T-helper 1 cell treated with Interleukin-12 subunit alpha and Interleukin-12 subunit beta and Interleukin-4 antibody, amounts not matched to agents 30 μg/mL and 1 μg/mL, for 36 hours (primary cell): ENCODE measurements around the gene HSBP1.

Source experiments
- H3K27ac Mint-ChIP-seq: one replicate; pipeline ENCODE4 v1.8.0; 2021; ENCODE audit warnings: mild to moderate bottlenecking, mixed read lengths
- H3K27me3 Mint-ChIP-seq: one replicate; pipeline ENCODE4 v1.8.0; 2021; ENCODE audit warnings: low read depth, mixed read lengths
- H3K36me3 Mint-ChIP-seq: one replicate; pipeline ENCODE4 v1.8.0; 2021; ENCODE audit warnings: low read depth, mixed read lengths
- H3K4me1 Mint-ChIP-seq: one replicate; pipeline ENCODE4 v1.8.0; 2021; ENCODE audit warnings: low read depth, mixed read lengths
- H3K4me3 Mint-ChIP-seq: one replicate; pipeline ENCODE4 v1.8.0; 2021; ENCODE audit warnings: mild to moderate bottlenecking, moderate library complexity, mixed read lengths
- H3K9me3 Mint-ChIP-seq: one replicate; pipeline ENCODE4 v1.8.0; 2021; ENCODE audit warnings: mixed read lengths

HSBP1 gene

GRCh38 chr16:83807710-83808572 is at the start of gene HSBP1:
TSS of gene HSBP1 (plus strand) at chr16:83807978. CDS start at chr16:83808077, 99 bp downstream.
- peak within 1 kb of the TSS; percentile 98 for H3K4me3 Mint-ChIP-seq
- peak within 1 kb of the TSS; percentile 91 for H3K27ac Mint-ChIP-seq
- H3K9me3 Mint-ChIP-seq, result no peaks in the 10 kb centered on the region
- peaks cover 18% of the 10 kb centered on the region for H3K36me3 Mint-ChIP-seq
- H3K27me3 Mint-ChIP-seq, result no peaks in the 10 kb centered on the region
- peaks cover 14% of the 10 kb centered on the region for H3K4me1 Mint-ChIP-seq

GRCh38 chr16:83762141-83762991 is 45.4 kb upstream of the HSBP1 start:
- H3K27me3 Mint-ChIP-seq, result no peaks in the 10 kb centered on the region
- no peaks in the 10 kb centered on the region for H3K36me3 Mint-ChIP-seq
- peaks cover 3% of the 10 kb centered on the region for H3K9me3 Mint-ChIP-seq
- H3K27ac Mint-ChIP-seq, result no peak overlapping the region
- no peaks in the 10 kb centered on the region for H3K4me1 Mint-ChIP-seq
- H3K4me3 Mint-ChIP-seq, result no peak overlapping the region

- H3K27me3 Mint-ChIP-seq, result no peaks in the 10 kb centered on the region
- H3K4me3 Mint-ChIP-seq, result no peak overlapping the region
- peaks cover 3% of the 10 kb centered on the region for H3K9me3 Mint-ChIP-seq
- no peaks in the 10 kb centered on the region for H3K36me3 Mint-ChIP-seq
- no peaks in the 10 kb centered on the region for H3K4me1 Mint-ChIP-seq
- no peak overlapping the region for H3K27ac Mint-ChIP-seq
Measured at GRCh38 chr16:83762992-83763358, 44.8 kb upstream of the HSBP1 start.

- H3K27me3 Mint-ChIP-seq, result no peaks in the 10 kb centered on the region
- H3K9me3 Mint-ChIP-seq, result no peaks in the 10 kb centered on the region
- no peak overlapping the region for H3K27ac Mint-ChIP-seq
- no peak overlapping the region for H3K4me3 Mint-ChIP-seq
- no peaks in the 10 kb centered on the region for H3K4me1 Mint-ChIP-seq
- no peaks in the 10 kb centered on the region for H3K36me3 Mint-ChIP-seq
Measured at GRCh38 chr16:83768986-83769385, 38.8 kb upstream of the HSBP1 start.

- Mint-ChIP-seq H3K4me3 (no peak overlapping the region), H3K9me3 (no peaks in the 10 kb centered on the region), H3K4me1 (no peaks in the 10 kb centered on the region), H3K27me3 (no peaks in the 10 kb centered on the region), H3K36me3 (no peaks in the 10 kb centered on the region), H3K27ac (no peak overlapping the region)
Measured at GRCh38 chr16:83769397-83770008, 38.3 kb upstream of the HSBP1 start.

- Mint-ChIP-seq H3K36me3 (no peaks in the 10 kb centered on the region), H3K9me3 (no peaks in the 10 kb centered on the region), H3K27ac (no peak overlapping the region), H3K4me3 (no peak overlapping the region), H3K4me1 (no peaks in the 10 kb centered on the region), H3K27me3 (peaks cover 7% of the 10 kb centered on the region)
Measured at GRCh38 chr16:83771306-83771942, 36.4 kb upstream of the HSBP1 start.

GRCh38 chr16:83772806-83773205 is 35.0 kb upstream of the HSBP1 start:
- Mint-ChIP-seq H3K9me3 (no peaks in the 10 kb centered on the region), H3K36me3 (no peaks in the 10 kb centered on the region), H3K27ac (no peak overlapping the region), H3K4me3 (no peak overlapping the region), H3K4me1 (no peaks in the 10 kb centered on the region), H3K27me3 (peaks cover 7% of the 10 kb centered on the region)

- no peak overlapping the region for H3K4me3 Mint-ChIP-seq
- no peaks in the 10 kb centered on the region for H3K36me3 Mint-ChIP-seq
- no peaks in the 10 kb centered on the region for H3K9me3 Mint-ChIP-seq
- H3K27me3 Mint-ChIP-seq, result peaks cover 7% of the 10 kb centered on the region
- no peaks in the 10 kb centered on the region for H3K4me1 Mint-ChIP-seq
- no peak overlapping the region for H3K27ac Mint-ChIP-seq
Measured at GRCh38 chr16:83774066-83774465, 33.7 kb upstream of the HSBP1 start.

GRCh38 chr16:83776944-83777343 is 30.8 kb upstream of the HSBP1 start:
- Mint-ChIP-seq H3K4me1 (no peaks in the 10 kb centered on the region), H3K27ac (no peak overlapping the region), H3K36me3 (no peaks in the 10 kb centered on the region), H3K9me3 (no peaks in the 10 kb centered on the region), H3K27me3 (peaks cover 7% of the 10 kb centered on the region), H3K4me3 (no peak overlapping the region)

- Mint-ChIP-seq H3K36me3 (no peaks in the 10 kb centered on the region), H3K4me3 (no peak overlapping the region), H3K4me1 (no peaks in the 10 kb centered on the region), H3K27ac (no peak overlapping the region), H3K27me3 (peaks cover 7% of the 10 kb centered on the region), H3K9me3 (no peaks in the 10 kb centered on the region)
Measured at GRCh38 chr16:83779886-83780285, 27.9 kb upstream of the HSBP1 start.

GRCh38 chr16:83785455-83785854 is 22.3 kb upstream of the HSBP1 start:
- no peaks in the 10 kb centered on the region for H3K27me3 Mint-ChIP-seq
- H3K4me1 Mint-ChIP-seq, result no peaks in the 10 kb centered on the region
- H3K27ac Mint-ChIP-seq, result no peak overlapping the region
- no peaks in the 10 kb centered on the region for H3K9me3 Mint-ChIP-seq
- no peak overlapping the region for H3K4me3 Mint-ChIP-seq
- H3K36me3 Mint-ChIP-seq, result no peaks in the 10 kb centered on the region

GRCh38 chr16:83789642-83790401 is 18.0 kb upstream of the HSBP1 start:
- peaks cover 4% of the 10 kb centered on the region for H3K4me1 Mint-ChIP-seq
- no peaks in the 10 kb centered on the region for H3K27me3 Mint-ChIP-seq
- no peak overlapping the region for H3K4me3 Mint-ChIP-seq
- no peaks in the 10 kb centered on the region for H3K9me3 Mint-ChIP-seq
- no peaks in the 10 kb centered on the region for H3K36me3 Mint-ChIP-seq
- H3K27ac Mint-ChIP-seq, result no peak overlapping the region

- no peaks in the 10 kb centered on the region for H3K36me3 Mint-ChIP-seq
- no peaks in the 10 kb centered on the region for H3K27me3 Mint-ChIP-seq
- no peaks in the 10 kb centered on the region for H3K9me3 Mint-ChIP-seq
- H3K4me1 Mint-ChIP-seq, result peaks cover 4% of the 10 kb centered on the region
- no peak overlapping the region for H3K27ac Mint-ChIP-seq
- H3K4me3 Mint-ChIP-seq, result no peak overlapping the region
Measured at GRCh38 chr16:83791916-83792315, 15.9 kb upstream of the HSBP1 start.

GRCh38 chr16:83792391-83792790 is 15.4 kb upstream of the HSBP1 start:
- Mint-ChIP-seq H3K9me3 (no peaks in the 10 kb centered on the region), H3K27me3 (no peaks in the 10 kb centered on the region), H3K36me3 (no peaks in the 10 kb centered on the region), H3K4me1 (peaks cover 4% of the 10 kb centered on the region), H3K4me3 (no peak overlapping the region), H3K27ac (no peak overlapping the region)
